ENCODE data around the gene ADORA2A.

The ADORA2A gene

GRCh38 chr22:24402460-24403192 lies 24.8 kb upstream of the ADORA2A start:
- no peak for DNase-seq (ENCODE audit: low read depth in 2 of 3, low spot score in 2 of 3)

DNA sequence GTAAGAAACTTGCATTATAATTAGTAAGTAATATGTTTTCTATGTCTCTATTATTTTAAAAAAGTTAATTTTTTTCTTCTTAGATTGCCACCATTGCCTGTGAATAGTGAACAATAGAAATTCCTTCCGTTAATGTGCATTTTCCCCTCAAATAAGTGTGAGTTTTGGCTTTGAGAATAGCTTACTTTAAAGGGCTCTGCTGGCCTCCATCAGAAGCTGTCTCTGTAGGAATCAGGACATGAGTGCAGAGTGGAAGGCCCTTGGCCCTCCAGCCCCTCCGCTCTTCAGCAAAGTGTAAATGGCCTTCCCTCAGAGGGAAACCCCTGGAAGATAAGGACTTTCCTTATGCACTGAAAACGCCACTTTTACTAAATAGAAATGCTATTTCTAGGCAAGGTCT lies 24.1 kb upstream of the ADORA2A start:
- no peak for DNase-seq (ENCODE audit: low read depth in 2 of 3, low spot score in 2 of 3)

DNA sequence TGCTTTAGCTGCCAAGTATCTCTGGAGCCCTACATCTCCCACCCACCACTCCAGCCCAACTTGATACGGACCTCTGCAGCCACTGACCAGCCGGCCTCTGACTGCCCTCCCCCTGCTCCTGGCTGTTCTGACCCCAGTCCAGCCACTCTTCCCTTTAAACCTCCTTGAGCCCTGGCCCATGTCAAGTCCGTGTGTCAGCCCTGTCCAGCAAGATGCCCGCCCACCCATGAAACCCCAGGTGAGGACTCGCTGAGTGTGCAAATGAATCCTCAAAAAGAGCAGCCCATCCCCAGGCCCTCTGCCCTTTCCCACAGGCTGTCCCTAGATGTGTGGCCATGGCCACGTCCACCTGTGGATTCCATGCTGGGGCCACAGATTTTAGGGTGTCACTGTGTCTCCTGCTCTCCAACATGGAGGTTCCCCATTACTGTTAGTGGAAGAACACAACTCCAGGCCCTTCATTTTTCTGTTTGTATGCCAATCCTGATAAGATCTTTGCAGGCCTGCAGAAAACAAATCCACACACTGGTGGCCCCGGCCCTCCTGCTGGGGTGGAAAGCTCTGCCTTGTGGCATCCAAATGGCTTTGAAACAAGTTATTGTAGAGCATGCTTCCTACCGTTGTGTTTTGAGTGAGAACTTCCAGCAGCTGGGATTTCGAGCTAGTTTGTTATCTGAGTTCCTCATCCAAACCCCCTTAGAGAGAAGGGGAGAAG lies 22.7 kb upstream of the ADORA2A start:
- no peak for DNase-seq (ENCODE audit: low read depth in 2 of 3, low spot score in 2 of 3)

DNA sequence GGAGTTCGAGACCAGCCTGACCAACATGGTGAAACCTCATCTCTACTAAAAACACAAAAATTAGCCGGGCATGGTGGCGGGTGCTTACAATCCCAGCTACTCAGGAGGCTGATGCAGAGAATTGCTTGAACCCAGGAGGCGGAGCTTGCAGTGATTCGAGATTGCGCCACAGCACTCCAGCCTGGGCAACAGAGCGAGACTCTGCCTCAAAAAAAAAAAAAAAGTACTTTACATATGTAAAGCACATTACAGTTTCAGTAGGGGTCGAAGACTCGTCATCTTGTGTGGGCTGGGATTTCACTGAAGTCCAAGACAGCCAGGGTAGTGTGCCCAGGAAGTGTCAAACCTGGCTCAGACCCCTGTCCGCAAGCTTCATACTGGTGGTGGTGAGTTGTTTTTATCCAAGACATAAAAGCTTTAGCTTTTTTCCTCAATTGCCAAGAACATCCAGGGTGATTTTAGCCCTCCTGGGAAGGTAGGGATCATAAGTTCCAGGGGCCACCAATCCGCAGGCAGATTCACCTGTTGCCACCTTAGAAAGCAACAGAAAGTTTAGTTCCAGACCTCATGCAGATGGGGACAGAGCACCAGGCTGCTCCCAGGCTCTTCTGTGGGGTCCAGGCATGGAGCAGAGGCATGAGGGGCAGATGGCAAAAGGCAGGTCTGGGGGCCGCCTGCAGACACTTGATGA lies 21.6 kb upstream of the ADORA2A start:
- DNase-seq (ENCODE audit: low read depth in 2 of 3, low spot score in 2 of 3) = no peak

DNA sequence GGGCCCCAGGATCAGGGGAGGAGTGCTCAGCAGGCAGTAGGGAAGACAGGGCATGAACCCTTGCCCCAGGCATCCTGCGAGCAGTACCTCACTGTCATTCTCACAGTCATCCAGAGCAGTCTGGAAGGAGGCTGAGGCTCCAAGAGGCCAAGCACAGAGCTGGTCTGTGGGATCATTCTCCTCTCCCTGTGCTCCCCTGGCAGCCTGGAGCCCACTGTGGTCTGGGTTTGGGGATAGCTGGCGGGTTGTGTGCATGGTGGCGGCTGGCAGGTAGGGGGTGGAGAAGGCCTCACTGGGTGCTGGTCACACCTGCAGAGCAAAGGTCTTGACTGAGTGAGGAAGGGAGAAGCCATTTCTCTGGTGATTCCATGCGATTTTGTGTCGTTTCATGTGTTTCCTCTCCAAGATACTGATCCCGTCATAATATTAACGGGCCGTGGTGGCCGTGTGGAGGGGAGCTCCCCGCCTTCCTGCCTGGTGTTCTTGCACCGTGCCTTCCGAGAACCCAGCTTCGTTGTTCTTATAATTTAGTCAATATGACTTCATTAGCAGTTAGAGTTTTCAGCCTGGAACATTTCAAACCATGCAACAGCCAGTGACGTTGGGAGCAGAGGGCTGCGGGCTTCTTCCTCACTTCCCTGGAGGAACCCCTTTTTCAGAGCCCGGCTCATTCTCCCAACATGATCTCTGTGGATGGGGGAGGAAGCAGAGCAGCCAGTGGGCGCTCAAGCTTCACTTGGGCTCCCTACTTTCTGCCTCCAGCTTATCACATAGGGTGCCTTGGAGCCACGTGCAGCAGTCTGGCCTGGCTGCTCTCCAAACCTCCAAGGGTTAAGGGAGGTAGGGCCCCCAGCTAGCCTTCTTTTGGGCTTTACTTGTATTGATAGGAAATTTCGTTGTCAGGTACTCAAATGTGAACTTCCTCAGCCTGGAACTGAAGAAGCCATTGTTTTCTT lies 20.8 kb upstream of the ADORA2A start:
- no peak for DNase-seq (ENCODE audit: low read depth in 2 of 3, low spot score in 2 of 3)

GRCh38 chr22:24407278-24407665 lies 20.1 kb upstream of the ADORA2A start:
- DNase-seq (ENCODE audit: low read depth in 2 of 3, low spot score in 2 of 3) = no peak

DNA sequence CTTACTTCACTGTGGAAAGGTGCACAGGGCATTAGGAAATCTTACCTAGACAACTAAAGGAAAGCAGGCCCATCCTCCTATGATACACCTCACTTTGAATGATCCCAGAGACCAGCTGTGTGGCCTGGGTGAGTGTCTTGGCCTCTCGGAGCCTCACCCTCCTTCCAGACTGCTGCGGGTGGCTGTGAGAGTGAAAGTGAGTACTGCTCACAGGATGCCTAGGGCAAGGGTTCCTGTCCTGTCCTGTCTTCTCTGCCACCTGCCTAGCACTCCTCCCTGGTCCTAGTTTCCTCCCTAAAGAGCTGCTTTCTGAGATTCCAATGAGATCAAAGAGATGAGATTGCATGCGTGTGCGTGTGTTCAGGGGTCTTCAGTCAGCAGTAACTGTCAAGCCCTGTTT lies 19.5 kb upstream of the ADORA2A start:
- DNase-seq (ENCODE audit: low read depth in 2 of 3, low spot score in 2 of 3) = no peak

DNA sequence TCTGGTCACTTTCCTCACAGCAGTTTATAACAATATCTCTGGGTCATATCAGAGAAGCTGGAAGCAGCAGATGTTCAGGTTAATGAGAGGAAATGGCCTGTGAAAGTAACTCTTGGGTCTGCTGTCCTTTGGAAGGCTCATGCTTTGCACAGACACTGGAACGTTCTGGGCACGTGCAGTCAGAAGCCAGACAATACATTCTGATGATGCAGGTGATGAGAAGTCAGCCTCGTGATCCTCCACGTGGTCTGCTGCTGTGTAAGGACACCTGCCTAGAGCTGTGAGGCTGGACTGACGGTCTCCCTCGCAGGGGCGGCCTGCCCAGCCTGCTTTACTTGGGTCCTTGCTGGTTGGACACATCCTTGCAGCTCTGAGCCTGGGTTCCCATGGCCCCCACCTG lies 18.8 kb upstream of the ADORA2A start:
- no peak for DNase-seq (ENCODE audit: low read depth in 2 of 3, low spot score in 2 of 3)

GRCh38 chr22:24409707-24410106 lies 17.7 kb upstream of the ADORA2A start:
- no peak for DNase-seq (ENCODE audit: low read depth in 2 of 3, low spot score in 2 of 3)

- DNase-seq (ENCODE audit: low read depth in 2 of 3, low spot score in 2 of 3) = no peak
Observed at GRCh38 chr22:24410110-24410856, 17.1 kb upstream of the ADORA2A start.

DNA sequence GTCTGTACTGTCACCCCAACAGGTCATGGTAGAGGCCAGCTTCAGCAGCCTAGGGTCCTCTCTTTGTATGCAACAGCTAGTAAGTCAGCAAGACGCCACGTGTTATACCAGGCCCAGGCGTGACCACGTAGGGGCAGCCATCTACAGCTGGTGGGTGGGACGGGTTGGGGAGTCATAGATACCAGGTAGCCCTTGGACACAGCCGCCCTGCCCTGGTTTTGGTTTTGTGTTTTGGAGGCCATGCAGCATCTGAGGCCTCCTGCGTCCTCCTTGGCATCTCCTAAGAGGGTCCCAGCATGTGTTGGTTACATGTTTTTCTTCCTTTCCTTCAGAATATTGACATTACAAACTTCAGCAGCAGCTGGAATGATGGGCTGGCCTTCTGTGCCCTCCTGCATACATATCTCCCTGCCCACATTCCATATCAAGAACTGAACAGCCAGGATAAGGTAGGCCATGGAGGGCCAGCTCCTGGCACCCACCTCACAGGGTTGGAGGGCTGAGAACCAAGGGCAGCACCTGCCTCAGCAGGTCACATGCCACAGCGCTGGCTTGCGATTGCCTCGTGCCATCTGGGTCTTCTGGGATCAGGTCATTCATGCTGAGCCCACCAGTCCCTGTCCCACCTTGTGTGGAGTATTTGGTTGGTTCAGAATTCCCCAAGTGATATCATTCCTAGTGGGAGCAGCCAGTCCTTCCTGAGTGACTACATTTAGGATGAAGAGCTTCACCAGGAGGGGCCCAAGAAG lies 16.0 kb upstream of the ADORA2A start:
- no peak for DNase-seq (ENCODE audit: low read depth in 2 of 3, low spot score in 2 of 3)

DNA sequence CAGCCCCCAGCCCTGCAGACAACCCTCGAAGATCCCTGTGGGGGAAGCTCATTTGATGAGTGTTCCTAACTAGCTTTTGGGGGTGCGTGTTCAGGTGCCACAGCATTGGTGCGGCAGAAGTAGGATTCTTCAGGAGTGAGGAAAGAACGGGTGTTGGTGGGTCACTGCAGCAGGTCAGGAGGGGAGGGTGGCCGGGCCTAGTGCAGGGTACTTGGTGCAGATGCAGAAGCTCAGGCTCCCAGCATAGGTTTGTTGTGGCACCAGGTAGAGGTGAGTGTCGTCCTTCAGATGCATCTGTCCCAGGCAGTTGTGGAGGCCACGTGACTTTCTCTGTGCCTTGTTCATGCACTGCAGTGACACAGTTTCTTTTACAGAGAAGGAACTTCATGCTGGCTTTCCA lies 15.1 kb upstream of the ADORA2A start:
- DNase-seq (ENCODE audit: low read depth in 2 of 3, low spot score in 2 of 3) = no peak

GRCh38 chr22:24413271-24413670 lies 14.1 kb upstream of the ADORA2A start:
- no peak for DNase-seq (ENCODE audit: low read depth in 2 of 3, low spot score in 2 of 3)

- DNase-seq (ENCODE audit: low read depth in 2 of 3, low spot score in 2 of 3) = no peak
Observed at GRCh38 chr22:24413736-24414385, 13.5 kb upstream of the ADORA2A start.

DNA sequence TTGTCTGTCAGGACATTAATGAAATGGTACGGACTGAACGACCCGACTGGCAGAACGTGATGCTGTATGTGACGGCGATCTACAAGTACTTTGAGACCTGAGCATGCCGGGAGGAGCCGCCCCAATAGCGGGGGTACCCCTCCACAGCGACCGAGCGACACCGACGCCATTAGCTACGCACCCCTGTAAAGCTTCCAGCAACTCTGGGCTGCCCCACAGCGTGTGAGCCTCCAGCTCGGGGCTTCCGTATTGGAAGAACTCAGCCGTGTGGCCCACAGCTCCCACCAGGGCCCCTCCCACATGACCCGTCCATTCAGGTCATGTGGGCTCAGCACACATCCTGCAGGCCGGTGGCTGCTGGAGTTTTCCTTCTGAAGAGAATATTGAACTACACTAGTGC lies 12.9 kb upstream of the ADORA2A start:
- DNase-seq (ENCODE audit: low read depth in 2 of 3, low spot score in 2 of 3) = no peak

- DNase-seq (ENCODE audit: low read depth in 2 of 3, low spot score in 2 of 3) = no peak
Observed at GRCh38 chr22:24414984-24415945, 12.1 kb upstream of the ADORA2A start.

GRCh38 chr22:24416095-24416494 lies 11.3 kb upstream of the ADORA2A start:
- no peak for DNase-seq (ENCODE audit: low read depth in 2 of 3, low spot score in 2 of 3)

DNA sequence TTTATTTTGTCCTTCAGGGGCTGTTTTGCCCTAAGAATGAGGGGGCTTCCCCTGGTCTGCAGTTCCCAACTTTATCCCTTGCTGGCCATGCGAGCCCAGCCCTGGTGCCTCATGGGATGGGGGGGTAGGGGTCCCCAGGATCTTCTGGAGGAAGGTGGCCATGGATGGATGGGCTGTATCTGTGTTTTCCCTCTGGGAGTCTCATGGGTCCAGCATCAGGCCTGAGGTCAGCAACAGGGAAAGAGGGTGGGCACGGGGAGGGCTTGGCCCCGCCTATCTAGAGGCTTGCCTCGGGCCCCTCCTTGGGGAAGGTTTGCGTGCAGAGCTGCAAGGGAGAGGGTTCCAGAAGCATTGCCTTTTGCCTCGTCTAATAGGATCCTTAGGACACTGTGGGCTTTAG lies 10.8 kb upstream of the ADORA2A start:
- DNase-seq (ENCODE audit: low read depth in 2 of 3, low spot score in 2 of 3) = no peak
